ENCODE data around the gene PNISR.
"Not testable (repeated sequence)": the region's sequence is repeated elsewhere in the genome, so short reads cannot be mapped to it uniquely, and the experiment has no call there.

Gene PNISR, protein sequence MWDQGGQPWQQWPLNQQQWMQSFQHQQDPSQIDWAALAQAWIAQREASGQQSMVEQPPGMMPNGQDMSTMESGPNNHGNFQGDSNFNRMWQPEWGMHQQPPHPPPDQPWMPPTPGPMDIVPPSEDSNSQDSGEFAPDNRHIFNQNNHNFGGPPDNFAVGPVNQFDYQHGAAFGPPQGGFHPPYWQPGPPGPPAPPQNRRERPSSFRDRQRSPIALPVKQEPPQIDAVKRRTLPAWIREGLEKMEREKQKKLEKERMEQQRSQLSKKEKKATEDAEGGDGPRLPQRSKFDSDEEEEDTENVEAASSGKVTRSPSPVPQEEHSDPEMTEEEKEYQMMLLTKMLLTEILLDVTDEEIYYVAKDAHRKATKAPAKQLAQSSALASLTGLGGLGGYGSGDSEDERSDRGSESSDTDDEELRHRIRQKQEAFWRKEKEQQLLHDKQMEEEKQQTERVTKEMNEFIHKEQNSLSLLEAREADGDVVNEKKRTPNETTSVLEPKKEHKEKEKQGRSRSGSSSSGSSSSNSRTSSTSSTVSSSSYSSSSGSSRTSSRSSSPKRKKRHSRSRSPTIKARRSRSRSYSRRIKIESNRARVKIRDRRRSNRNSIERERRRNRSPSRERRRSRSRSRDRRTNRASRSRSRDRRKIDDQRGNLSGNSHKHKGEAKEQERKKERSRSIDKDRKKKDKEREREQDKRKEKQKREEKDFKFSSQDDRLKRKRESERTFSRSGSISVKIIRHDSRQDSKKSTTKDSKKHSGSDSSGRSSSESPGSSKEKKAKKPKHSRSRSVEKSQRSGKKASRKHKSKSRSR

DNA sequence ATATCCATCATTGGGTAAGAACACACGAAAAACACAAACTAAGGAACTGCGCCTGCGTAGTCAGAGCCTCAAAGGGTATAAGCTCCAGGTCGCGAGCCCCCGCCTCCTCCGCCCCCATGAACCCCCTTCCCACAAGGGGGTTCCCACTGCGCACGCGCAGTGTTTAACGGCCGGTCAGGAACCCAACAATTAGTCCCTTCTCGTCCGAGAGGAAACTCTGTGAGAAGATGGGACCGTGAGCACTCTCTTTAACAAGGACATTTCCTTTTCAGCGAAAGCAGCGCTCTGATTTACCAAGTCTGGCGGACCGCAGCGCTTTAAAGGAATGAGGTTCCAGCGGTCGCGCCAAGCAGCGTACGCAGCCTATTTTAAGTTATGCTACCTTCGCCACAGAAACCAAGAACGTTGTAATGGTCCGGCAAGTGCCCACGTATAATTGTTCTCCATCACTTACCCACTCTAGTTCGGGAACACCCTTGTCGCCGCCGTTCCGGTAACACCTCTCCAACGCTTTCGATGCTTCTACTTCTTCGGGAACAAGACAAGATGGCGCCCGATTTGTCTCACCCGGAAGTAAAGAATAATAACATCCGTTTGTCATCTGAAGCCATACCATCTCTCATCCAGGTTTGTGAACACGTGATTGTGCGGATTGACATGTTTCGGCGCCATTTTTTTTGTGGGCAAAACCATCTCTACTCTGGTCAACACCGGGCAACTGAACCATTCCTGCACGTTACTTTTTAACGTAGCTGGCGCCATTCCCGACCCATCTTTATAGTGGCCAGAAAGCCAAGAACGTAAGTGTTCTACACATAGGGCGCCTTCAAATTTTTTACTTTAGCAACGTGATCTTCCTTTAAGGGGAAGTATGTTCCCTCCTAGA is at the start of gene PNISR:
Gene PNISR, minus strand, starts transcription at position 548 of the 886 bp plus-strand sequence. CDS start 10,649 bp downstream, outside the sequence.
- DNase-seq: peak; percentile 95

DNA sequence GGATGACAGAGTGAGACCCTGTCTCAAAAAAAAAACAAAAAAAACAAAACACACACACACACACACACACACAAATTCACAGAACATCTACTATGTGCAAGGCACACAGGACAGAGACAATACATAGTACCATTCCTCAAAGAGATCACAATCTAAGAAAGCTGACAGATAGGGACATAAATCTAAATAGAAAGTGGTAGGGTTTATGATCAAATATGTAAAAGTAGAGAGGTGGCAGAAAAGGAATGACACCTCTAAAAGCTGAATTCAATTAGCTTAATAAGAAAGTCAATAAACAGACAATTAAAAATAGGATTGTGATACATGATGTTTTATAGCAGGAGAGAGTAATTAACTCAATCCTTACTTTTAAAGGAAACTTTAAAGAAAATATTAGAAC is 48.6 kb upstream of the PNISR start:
- DNase-seq: no peak

DNA sequence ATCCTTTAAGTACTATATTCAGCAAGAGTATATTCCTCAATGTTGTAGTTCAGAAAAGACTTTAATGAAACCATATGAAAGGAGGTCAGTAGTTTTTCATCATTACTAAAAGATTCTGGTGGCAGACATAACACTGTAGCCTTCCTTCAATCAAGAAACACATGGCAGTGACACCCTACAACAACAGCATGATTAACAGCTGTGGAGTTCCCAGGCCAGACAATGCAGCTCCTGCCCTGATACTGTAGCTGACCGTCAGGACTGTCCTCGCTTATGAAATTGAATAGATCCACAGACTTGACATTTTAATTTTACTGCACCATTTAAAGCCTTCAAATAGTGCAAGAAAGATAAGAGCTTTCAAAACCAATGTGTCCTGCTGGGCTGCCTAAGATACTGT is 46.5 kb upstream of the PNISR start:
- no peak for DNase-seq

DNA sequence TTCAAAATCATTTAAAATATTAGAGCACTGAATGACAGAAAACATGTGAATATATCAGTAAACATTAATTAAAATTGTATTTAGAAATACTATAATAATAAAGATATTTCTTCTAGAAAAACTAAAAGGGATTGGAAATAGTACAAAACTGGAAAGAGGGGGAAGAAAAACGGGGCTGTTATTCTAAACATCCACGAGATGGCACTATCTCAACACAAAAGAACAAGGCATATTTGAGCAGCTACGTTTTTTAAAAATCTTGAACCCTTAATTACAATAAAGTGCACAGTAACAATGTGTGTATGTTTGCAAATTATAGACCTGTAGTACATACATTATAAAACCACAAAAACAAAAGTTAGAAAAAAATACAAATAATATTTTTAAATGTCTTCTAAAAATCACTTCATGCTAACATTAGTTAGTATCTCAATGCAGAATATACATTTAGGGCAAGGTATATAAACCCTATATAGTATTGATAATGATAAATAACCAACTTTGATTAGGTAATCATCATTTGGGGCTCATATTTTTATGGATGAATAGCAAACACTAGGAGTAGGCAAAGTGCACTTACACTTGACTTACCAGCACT is 42.5 kb upstream of the PNISR start:
- no peak for DNase-seq

DNA sequence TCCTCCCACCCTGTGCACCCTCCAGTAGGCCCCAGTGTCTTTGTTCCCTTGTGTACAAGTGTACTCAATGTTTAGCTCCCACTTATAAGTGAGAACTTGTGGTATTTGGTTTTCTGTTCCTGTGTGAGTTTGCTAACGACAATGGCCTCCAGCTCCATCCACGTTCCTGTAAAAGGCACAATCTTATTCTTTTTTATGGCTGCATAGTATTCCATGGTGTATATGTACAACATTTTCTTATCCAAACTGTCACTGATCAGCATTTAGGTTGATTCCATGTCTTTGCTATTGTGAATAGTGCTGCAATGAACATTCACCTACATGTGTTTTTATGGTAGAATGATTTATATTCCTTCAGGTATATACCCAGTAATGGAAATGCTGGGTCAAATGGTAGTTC is 34.0 kb upstream of the PNISR start:
- DNase-seq: not testable (repeated sequence)

DNA sequence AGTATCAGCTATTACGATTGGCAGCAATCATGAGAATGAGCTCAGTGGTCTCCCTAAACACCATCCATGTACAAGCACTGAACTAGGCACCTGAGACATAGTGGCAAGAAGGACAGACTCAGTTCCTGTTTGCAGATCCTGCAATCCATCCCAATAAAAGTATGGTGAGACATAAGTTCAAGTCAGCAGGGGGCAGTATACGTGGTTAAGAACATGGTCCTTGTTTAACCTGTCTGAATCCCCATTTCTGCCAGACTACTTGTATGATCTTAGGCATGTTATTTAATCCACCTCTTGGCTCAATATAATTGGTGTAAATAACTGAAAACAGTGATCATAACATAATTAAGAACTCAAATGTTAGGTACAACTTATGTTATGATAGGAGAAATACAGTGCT is 33.2 kb upstream of the PNISR start:
- DNase-seq: no peak

DNA sequence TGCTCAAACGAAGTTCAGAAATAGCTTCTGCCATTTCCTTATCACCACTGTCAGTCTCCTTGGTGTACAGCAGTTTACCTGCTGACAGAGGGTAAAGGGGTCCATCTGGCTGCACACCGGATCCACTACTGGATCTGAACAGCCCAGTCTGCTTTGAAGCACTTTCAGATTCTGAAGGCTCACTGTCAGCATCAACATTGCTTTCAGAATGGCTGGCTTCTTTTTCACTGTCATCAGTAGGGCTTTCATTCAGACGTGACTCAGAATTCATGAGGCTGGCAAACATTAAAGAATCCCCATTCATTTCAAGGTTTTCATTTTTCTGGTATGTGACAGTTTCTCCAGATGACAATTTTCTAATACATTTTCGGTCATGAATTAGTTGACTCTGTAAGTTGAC is 21.0 kb upstream of the PNISR start:
- no peak for DNase-seq

DNA sequence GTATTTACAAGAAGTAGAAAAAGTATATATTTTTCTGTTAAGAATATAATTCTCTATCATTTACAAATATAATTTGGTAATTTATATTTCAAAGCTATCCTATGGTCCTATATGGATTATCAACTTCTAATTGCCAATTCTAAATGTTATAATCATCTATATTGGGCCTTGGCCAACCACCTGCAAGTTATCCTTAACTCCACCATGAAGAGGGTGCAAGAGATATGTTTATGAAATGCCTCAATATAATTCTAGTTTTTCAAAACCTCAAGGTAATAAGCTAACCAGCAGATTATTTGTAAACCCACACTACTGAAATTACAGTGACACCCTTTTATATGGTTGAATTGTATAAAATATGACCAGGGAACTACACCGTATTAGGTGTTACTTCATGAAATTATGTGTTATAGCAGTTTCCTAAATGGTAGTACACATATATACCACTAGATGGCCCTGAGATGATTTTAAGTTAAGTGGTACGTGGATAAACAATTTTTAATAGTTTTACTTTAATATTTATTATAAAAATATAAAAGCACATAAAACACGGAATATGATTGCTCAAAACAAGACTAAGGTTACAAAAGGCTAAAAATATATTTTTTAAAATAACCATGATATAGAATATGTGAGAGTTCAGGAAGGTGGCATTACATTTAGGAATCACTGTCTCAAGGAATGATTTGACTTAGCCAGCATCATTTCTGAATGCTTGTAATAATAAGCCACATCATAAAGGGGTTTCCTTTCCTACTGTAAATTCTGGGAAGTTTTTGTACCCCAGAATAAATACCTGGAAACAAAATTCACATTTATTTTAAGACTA is 9.8 kb upstream of the PNISR start:
- no peak for DNase-seq

DNA sequence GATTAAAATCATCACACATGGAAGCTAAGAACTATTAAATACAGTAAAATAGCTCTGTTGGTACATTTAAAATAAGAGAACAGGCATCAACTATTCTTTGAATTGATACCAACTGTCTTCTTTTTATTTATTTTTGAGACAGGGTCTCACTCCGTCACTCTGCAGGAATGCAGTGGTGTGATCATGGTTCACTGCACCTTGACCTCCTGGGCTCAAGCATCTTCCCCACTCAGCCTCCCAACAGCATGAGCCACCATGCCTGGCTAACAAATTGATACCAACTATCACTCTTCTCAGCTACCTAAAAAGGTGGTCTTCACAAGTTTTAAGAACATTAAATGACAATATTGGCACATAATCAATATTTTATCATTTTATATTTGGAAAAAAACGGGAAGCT is 7.8 kb upstream of the PNISR start:
- DNase-seq: no peak

DNA sequence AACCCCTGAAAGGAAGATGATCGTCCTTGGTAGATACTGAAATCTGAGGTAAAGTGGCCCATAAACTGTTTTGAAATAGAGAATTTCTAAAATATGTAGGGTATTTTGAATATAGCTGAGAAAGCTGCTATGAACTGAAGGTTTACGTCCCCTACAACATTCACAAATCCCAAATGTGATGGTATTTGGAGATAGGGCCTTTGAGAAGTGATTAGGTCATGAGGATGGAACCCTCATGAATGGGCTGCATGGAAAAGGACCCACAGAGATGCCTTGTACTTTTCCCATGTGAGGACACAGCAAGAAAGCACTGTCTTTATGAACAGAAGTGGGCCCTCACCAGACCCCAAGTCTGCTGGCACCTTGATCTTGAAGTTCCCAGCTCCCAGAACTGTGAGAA is 6.8 kb upstream of the PNISR start:
- DNase-seq: no peak

DNA sequence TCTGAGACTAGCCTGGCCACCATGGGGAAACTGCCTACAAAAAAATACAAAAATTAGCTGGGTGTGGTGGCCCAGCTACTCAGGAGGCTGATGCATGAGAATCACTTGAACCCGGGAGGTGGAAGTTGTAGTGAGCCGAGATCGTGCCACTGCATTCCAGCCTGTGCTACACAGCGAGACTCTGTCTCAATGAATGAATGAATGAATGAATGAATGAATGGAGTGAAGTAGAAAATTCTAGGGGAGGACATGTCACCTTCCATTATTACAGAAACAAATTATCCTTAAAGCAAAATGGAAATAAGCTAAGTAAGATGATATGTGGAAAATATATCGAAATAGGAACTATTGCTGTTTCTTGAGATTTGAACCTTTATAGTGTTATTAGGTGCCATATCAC is 2.9 kb upstream of the PNISR start:
- no peak for DNase-seq

DNA sequence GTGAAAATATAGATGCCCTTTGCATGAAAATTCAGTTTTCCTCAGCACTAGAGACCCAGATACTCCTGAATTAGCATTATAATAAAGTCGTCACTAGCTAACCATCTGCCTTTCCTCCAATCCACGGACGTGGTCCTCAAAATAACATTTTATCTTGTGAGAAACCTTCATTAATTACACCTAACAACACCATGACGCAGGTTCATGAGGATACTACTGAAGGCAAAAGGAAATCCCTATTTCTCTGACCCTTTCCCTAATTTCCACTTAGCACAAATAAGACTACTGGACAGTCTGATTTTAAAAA is 1.3 kb upstream of the PNISR start:
- no peak for DNase-seq

DNA sequence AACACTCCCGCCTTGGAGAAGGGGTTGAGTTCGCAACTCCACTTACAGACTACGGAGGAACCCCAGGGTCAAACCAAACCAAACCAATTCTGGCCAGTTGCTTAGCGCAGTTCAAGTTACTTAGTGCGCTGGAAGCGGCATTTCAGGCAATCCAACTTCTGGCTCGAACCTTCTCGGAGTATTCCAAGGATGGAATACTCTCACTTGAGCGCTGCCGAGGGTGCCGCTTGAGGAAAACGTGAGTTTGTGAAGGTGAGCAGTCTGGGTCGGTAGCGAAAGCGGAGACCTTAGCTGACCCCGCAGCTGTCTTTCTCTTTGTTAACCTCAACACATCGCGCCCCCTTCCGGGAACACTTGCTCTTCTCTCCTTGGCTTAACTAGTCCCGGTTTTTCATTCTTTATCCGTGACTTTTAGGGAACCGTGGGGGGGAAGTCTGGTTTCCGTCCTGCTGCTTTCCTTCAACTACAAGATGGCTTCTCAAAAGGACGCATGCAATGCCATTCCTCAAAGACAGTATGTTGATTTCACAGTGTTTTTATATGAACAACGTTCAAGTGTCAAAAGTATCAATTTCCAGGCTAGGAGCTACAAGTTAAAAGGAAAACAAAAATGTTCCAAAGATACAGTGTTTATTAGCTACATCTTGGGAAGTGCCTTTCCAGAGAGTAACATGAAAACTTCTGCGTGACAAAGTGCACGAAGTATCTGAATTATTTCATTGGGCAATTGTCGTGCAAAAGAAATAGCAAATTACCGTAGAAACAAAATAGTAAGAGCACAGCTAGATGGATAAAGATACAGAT is 741 bp upstream of the PNISR start:
- DNase-seq: peak; percentile 90

DNA sequence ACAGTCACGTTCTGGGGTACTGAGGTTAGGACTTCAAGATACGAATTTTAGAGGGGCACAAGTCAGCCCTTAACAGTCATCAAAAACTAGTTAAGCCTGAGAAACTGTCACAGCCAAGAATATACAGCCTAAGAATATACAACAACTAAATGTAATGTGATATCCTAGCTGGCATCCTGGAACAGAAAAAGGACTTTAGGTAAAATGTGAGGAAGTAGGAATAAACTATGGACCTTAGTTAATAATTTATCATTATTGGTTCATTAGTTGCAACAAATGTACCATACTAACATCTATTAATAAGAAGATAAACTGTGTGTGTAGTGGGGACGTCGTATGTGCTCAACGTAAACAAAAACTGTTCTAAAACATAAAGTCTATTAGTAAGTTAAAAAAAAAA is 1.1 kb downstream of the PNISR start:
- no peak for DNase-seq

DNA sequence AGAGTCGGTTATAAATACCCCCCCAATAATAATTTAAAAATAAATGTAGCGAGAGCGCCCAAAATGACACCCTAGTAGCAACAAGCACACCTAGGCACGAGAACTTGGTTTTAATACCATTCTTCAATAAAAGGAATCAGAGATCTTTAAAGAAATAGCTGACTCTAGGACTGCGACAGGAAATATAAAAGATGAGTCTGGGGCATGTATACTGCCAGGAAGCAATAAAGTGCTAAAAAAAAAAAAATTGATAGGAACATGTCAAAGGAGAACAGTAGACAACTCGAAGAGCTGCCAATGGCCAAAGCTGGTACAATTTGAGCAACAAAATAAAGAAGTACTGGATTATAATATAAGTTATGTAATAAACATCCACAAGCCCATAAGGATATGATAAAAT is 2.2 kb downstream of the PNISR start:
- no peak for DNase-seq

DNA sequence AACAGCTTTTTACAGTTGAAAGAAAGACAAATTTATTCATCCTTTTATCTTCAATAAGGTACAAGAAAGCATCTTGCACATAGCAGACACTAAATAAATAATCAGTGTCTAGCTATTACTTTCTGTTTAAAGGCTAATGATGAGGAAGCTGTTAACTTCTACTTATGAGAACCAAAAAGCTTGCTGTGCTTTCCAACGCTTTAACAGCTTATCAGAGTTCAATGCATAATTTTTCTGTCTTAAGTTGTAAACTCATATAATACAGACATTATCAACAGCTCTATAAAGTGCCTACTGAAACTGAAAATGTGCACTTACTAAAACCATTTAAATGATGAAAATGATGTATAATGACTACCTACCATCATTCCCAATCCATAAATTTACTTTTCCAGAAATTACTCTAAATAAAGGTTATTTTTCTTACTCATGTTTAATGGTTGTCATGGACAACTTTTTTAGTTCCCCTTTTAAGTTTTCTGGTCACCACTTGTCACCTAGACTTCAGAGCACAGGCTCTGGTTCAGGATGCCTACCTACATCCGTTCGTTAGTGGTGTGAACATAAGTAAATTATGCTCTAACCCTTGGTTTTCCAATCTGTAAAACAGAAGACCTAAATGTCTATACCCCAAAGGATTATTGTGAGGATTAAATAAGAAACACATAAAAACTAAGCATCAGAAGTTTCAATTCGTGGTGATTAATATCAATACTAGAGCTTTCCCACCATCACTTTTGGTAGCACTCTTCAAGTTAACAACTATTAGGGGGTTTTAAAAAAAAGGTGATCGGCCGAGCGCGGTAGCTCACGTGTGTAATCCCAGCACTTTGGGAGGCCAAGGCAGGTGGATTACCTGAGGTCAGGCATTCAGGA is 8.0 kb downstream of the PNISR start:
- DNase-seq: no peak

DNA sequence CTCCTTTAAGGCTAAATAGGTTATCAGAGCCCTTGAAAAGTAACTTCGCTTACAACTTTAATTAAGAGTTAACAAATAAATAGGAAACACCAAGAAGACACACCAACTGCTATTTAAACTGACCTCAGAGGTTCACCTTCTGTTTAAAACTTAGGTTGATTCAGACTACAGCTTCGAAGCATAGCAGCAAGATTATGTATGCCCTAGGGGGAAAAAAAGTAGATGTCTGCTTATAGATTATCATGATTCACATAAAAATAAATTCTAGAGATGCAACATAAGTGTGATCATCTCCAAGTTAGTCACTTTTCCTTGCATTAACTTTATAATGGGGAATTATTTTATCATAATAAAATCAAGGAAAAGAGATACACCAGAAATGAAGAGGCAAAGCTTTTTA is 8.9 kb downstream of the PNISR start:
- DNase-seq: no peak

DNA sequence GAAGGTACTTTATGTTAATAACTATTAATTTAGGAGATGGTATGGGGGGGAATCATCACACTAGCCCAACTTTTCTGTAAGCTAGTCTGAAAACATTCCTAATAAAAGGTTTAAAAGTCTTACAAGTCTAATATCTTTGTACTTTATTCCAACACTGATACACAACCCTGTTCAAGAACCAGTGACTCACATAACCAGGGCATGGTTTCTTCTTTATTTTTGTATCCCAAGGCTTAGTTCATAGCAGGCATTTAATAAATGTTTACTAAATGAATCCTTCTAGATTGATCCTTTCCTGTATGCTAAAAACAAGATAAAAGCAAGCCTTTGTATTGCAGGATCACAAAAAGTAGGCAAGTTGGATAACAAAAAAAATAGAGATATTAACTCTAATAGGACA is 9.7 kb downstream of the PNISR start:
- no peak for DNase-seq

DNA sequence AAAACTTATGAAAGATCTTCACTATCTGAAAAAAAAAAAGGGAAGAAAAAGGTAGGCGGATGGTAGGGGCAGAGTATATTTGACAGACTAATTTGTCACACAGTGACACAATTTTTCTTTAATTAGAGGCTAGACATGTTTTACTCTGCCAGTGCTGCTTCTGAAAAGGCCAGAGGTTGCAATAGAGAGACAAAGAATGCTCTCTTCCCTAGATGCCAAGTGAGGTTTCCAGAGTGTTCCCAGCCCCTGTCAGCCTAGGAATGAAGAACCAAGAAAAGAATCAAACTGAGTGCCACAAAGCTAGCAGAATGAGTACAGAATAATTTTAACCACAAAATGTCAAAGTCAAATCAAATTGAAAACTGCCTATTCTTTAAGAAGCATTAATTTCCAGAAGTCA is 13.0 kb downstream of the PNISR start:
- DNase-seq: no peak

DNA sequence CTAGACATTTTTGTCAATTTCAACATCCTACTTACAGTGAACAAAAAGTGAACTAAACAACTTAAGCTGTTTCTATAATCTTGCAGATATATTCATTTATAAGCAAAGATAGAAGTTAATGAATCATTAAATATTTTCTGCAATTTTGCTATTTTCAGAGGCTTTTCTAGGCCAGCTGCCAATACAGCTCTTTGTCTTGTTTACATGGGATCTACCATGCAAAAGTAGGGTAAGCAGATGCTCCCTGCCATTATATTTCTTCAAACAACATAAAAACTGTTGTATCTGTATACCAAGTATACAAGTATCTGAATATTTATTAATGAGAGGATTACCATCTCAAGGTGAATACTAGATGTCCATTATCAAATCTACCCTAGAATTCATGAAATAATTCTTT is 15.4 kb downstream of the PNISR start:
- DNase-seq: no peak

Data from GF-D8 (cell line).